Measurements from ENCODE around the gene ZMYM2.

ZMYM2 gene

GRCh38 chr13:20105161-20105689, 146.7 kb downstream of the ZMYM2 start:
- no peak for DNase-seq (ENCODE audit: low read depth in 2 of 2)

GRCh38 chr13:20106742-20107141, 148.2 kb downstream of the ZMYM2 start:
- DNase-seq (ENCODE audit: low read depth in 2 of 2): no peak

GRCh38 chr13:20109037-20109436, 150.5 kb downstream of the ZMYM2 start:
- no peak for DNase-seq (ENCODE audit: low read depth in 2 of 2)

- no peak for DNase-seq (ENCODE audit: low read depth in 2 of 2)
These were observed 155.6 kb downstream of the ZMYM2 start for GRCh38 chr13:20114066-20114610.

- no peak for DNase-seq (ENCODE audit: low read depth in 2 of 2)
These were observed 157.7 kb downstream of the ZMYM2 start for GRCh38 chr13:20116213-20116612.

- peak; percentile 38 for DNase-seq (ENCODE audit: low read depth in 2 of 2)
These were observed 160.0 kb downstream of the ZMYM2 start for GRCh38 chr13:20118268-20119140.

GRCh38 chr13:20119960-20120359, 161.4 kb downstream of the ZMYM2 start:
- no peak for DNase-seq (ENCODE audit: low read depth in 2 of 2)

- no peak for DNase-seq (ENCODE audit: low read depth in 2 of 2)
These were observed 162.6 kb downstream of the ZMYM2 start for GRCh38 chr13:20121159-20121525.

GRCh38 chr13:20124303-20124702, 165.8 kb downstream of the ZMYM2 start:
- DNase-seq (ENCODE audit: low read depth in 2 of 2): no peak

- DNase-seq (ENCODE audit: low read depth in 2 of 2): no peak
These were observed 166.7 kb downstream of the ZMYM2 start for GRCh38 chr13:20125129-20125782.

GRCh38 chr13:20125783-20126165, 167.2 kb downstream of the ZMYM2 start:
- no peak for DNase-seq (ENCODE audit: low read depth in 2 of 2)

GRCh38 chr13:20126541-20127261, 168.2 kb downstream of the ZMYM2 start:
- DNase-seq (ENCODE audit: low read depth in 2 of 2): no peak

- no peak for DNase-seq (ENCODE audit: low read depth in 2 of 2)
These were observed 168.7 kb downstream of the ZMYM2 start for GRCh38 chr13:20127262-20127561.

GRCh38 chr13:20127562-20128458, 169.3 kb downstream of the ZMYM2 start:
- peak in 1 of 2 donors; percentile 16 for DNase-seq (ENCODE audit: low read depth in 2 of 2)

- DNase-seq (ENCODE audit: low read depth in 2 of 2): no peak
These were observed 170.0 kb downstream of the ZMYM2 start for GRCh38 chr13:20128459-20128931.

- no peak for DNase-seq (ENCODE audit: low read depth in 2 of 2)
These were observed 170.5 kb downstream of the ZMYM2 start for GRCh38 chr13:20129076-20129475.

GRCh38 chr13:20130012-20130411, 171.5 kb downstream of the ZMYM2 start:
- no peak for DNase-seq (ENCODE audit: low read depth in 2 of 2)

GRCh38 chr13:20130652-20131051, 172.1 kb downstream of the ZMYM2 start:
- DNase-seq (ENCODE audit: low read depth in 2 of 2): no peak

GRCh38 chr13:20131057-20131832, 172.7 kb downstream of the ZMYM2 start:
- no peak for DNase-seq (ENCODE audit: low read depth in 2 of 2)

GRCh38 chr13:20132052-20132634, 173.6 kb downstream of the ZMYM2 start:
- DNase-seq (ENCODE audit: low read depth in 2 of 2): no peak

Measured in stimulated activated CD4-positive, alpha-beta T cell treated with anti-CD3 and anti-CD28 coated beads, Interleukin-1b, Interleukin-23, amount 100 ng/mL, for 4 hours (primary cell).